Pons (tissue), 1 donor: ENCODE data around the gene KCNN4.
"Not testable (repeated sequence)": the region's sequence is repeated elsewhere in the genome, so short reads cannot be mapped to it uniquely, and the experiment has no call there.

Experiments
- DNase-seq: peaks from one replicate; pipeline ENCODE4 v3.0.0-alpha.2; 2016; ENCODE audit warnings: low spot score

The KCNN4 gene

DNA sequence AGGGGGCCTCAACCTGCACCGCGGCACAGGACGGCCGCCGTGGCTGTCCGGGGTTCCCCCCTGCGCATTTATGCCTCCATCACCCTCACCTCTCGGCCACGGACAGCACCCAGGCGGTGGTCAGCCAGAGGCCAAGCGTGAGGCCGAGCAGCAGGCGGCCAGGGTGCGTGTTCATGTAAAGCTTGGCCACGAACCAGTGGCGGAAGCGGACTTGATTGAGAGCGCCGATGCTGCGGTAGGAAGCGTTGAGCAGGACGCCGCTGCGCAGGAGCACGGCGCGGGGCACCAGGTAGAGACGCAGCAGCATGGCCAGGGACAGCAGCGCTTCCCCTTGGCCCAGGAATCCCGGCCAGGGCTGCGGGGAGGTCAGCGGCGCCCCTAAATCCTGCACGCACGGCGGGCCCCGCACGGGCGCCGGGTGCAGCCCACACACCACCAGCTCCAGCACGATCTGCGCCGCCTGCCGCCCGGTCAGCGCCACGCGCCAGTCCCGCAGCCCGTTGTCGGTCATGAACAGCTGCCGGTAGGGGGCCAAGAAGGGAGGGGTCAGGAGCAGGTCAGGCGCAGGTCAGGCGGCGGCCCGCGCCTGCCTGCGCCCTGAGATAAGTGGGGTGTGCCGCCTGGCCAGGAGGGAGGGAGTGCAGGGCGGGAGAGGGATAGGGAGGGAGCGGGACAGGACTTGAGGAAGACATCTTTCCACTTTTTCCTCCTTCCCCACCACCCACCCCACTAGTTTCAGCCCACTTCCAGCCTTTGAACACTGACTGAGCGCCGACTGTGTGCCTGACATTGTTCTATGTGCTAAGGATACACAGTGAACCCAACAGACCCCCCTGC, 6.5 kb downstream of the KCNN4 start:
- DNase-seq: peak; percentile 38

DNA sequence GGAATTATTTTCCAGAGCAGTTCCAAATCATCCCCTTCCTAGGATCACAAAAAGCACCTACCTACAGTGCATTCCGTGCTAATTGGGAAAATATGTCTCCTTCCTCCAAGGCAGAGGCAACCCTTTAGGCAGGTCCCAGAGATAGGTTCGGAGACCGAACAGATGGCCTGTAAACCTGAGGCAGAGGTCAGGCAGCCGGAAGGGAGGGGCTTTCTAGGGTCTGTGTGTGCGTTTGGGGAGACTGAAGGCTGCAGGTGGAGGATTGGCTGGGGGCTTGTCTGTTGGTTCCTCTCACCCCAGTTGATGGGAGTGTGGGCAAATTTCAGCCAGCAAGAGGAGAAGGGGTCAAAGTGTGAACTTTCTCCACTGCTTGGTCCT, 7.1 kb downstream of the KCNN4 start:
- DNase-seq: no peak

DNA sequence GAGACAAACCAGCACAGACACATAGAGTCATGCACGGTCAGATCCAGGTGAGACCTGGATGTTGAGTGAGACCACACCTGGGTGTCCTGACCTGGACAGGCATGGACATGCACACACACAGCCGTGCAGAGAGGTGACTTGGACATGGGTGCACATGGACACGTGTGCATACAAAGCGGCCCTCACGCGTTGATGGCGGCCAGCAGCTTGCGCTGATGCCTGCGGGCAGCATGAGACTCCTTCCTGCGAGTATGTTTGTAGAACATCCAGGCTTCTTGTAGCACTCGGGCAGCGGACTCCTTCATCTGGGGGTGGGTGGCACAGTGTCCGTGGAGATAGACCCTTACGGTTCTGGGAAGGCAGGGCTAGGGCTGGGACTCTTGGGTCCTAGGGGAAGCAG, 11.5 kb downstream of the KCNN4 start:
- DNase-seq: no peak

DNA sequence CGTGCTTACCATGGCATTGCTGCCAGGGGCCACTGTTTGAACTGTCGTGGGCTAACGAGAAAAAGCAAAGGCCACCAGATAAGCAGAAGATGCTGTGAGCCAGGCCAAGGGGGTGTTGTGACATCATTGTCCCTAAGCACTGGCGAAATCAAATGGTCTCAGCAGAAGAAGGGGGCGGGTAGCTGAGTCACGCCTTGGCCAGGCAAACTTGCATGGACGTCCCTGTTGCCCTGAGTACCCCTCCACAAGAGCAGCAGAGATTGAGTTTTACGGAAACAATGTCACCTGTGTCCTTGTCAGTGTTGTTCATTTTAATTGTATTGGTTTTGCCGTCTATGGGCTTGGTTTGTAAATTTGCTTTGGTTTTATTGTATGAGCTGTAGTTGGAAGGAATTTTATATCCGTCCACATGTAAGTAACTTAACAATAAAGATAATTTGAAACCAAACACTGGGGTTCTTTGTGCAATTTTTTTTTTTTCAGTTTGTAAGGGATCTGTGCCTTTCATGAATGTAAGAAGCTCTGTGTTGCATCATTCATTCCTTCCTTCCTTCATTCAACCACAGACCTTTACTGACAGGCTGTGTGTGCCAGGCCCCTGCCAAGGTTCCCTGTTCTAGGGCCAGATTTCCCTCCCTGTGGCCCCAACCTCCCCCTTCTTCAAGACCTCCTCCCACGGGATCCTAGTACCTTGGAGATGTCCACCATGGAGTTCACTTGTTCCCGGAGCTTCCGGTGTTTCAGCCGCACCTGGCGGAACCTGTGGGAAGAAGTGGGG, 12.3 kb downstream of the KCNN4 start:
- DNase-seq: no peak

DNA sequence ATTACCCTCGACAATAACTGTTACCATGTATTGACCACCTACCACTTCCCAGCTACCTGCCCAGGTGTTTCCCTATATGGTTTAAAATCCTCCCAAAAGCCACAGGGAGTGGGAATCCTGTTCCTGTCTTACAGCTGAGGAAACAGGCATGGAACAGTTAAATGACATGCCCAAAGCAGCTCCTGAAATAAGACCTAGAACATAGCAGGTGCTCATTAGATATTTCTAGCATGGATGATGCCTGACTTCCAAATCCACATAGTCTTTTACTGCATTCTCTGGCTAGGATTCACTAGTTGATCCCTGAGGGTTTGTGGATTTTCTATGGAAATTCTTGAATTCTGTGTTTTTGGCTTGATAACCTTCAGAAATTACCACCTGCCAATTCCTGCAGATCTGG, 13.0 kb downstream of the KCNN4 start:
- no peak for DNase-seq

DNA sequence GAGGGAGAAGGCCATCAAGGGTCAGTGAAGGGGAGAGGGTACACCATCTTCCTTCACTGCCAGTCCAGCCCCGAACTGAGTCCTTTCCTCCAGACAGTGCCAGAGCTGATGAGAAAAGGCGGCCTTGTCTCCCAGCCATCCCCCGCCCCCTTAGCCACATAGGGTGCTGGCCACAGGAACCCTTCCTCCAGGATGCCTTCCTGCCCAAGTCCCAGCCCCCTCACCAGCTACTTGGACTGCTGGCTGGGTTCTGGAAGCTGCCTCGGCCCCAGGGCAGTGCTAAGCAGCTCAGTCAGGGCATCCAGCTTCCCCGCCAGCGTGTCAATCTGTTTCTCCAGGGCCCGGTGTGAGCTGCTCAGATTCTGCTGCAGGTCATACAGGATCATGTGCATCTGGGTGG, 13.5 kb downstream of the KCNN4 start:
- no peak for DNase-seq

DNA sequence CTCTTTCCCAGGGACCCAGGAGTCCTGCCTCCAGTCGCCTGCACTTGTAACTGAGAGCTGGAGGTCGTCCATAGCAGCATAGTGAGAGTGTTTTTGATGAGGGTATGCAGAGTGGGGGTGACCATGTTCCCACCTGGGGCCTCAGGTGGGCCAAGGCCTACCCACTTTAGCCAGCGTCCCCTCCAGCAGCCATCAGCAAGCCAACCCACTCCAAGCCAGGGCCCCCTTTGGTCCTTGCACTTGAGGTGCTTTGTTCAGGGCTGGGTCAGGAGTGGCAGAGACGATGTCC, 14.1 kb downstream of the KCNN4 start:
- no peak for DNase-seq

DNA sequence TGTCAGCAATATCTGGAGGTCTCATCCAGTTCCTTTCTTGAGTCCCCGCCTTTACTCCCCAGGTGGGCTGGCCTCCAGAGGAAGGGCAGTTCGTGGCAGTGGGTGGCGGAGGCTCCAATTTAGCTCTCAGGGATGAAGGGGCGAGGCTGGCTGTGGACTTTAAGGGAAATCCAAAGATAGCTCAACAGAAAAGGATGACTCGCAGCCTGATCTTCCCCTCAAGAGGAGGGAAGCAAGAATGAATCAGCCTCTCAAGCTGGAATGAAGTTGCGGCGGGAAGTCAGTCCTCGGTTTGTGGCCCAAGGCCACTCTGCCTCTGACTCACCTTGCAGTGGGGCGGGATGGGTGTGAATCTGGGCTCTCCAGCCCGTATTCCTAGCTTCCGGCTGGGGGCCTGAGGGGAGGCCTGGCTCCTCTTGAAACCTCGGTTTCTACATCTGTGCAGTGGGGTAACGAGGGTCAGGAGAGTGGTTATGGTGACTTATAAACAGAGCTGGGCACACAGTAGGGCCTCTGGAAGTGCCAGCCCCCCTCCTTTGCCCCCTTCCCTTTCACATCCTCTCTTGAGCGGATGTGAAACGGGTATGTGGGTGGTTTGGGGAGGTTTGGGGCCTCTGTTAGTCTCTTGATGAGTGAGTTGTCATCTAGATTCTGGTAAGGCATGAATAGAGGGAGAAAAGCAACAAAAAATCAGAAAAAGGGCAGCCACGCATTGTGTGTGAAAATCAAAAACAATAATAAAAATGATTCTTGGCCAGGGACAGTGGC, 15.5 kb downstream of the KCNN4 start:
- peak; percentile 53 for DNase-seq

DNA sequence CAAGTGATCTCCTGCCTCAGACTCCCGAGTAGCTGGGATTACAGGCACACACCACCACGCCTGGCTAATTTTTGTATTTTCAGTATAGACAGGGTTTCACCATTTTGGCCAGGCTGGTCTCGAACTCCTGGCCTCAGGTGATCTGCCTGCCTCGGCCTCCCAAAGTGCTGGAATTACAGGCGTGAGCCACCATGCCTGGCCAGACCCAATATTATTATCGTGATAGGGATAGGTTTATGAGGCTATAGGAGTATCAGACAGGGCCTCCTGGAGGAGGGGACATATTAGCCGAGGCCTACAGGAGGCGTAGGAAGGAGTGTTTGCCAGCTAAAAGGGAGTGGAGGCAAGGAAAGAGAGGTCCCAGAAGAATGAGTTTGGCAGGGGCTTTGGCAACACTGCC, 16.1 kb downstream of the KCNN4 start:
- not testable (repeated sequence) for DNase-seq

DNA sequence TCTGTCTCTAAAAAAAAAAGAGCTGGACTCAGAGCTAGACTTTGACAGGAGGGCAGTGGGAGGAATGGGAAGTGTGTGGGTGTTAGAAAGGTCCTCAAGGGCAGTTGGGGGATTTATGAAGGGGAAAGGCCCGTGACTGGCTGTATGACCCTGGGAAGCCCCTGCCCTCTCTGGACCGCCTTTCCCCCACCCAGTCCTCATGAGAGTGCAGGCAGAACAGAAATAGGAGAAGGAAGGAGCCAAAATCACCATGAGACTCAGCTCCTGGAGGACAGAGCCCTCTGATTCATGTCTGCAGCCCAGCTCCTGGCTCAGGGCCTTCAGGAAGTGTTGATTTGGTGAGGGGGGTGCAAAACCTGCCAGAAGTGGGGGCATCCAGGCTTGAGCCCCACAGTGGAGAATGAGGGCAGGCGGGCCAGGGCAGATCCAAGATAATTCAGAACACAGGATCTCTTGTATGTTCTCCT, 17.3 kb downstream of the KCNN4 start:
- no peak for DNase-seq

DNA sequence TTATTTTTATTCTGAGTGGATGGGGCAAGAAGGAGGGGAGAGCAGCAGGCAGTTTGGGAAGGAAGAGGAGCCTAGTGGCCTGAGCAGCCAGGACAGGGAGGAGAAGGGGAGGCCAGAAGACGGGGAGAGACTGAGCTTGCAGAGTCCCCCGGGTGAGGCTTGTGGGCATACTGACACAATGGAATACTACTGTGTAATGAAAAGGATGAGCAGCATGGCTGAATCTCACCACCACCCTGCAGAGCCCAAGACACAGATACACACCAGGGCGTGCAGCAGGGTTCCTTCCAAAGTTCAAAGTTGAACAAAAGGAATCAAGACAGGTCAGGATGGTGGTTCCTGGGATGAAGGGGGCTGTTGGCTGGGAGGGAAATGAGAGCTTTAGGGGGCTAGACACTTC, 18.0 kb downstream of the KCNN4 start:
- DNase-seq: no peak

DNA sequence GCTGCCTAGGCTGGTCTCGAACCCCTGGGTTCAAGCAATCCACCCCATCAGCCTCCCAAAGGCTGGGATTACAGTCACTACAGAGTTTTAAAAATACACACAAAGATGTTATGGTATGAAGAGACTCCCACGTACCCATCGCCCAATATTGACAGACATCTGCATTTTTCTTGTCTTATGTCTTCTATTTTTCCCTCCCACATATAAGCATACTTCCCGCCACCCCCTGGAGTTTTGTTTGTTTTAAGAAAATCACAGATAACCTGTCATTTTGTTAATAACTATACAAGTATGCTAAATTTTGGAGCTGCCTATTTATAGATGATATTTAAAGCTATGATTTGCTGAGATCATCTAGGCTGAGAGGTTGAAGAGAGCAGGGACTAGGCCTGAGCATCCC, 19.8 kb downstream of the KCNN4 start:
- DNase-seq: no peak

DNA sequence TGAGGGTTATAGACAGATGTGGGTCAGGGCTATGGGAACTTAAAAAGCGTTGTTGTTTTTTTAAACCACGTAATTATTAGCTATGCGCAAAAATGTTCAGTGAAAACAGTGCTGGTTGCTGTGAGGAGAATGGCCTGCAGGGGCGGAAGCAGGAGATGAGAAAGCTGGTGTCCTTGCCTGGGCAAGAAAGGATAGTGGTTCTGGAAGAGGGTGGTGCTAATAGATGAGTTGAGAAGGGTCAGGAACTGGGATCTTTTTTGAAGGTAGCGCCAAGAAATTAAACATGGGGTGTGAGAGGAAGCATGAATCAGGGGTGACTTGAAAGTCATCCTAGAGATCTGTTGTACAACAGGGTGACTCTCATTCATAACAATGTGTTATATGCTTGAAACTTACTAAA, 21.3 kb downstream of the KCNN4 start:
- DNase-seq: no peak

DNA sequence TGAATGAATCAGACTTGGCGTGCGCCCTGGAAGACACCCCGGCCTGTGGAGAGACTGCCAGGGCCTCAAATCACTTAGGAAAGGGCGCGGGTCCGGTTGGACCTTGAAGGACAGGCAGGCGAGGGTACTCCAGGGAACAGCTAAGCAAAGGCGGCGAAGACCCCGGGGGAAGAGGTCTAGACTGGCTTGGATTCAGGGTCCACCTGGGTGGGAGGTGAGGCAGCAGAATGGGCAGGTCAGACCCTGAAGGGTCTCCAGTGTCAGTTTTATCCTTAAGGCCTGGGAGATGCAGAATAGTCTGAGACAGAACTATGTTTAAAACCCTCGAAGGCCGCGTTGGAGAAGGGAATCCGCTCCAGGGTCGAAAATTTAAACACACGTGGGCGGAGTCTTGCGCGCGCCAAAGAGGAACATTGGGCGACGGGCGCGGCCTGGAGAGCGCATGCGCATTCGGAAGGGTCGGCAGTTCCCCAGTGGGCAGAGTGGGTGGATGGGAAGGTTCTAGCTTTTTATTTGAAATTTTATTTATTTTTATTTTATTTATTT, 25.4 kb downstream of the KCNN4 start:
- peak; percentile 74 for DNase-seq

DNA sequence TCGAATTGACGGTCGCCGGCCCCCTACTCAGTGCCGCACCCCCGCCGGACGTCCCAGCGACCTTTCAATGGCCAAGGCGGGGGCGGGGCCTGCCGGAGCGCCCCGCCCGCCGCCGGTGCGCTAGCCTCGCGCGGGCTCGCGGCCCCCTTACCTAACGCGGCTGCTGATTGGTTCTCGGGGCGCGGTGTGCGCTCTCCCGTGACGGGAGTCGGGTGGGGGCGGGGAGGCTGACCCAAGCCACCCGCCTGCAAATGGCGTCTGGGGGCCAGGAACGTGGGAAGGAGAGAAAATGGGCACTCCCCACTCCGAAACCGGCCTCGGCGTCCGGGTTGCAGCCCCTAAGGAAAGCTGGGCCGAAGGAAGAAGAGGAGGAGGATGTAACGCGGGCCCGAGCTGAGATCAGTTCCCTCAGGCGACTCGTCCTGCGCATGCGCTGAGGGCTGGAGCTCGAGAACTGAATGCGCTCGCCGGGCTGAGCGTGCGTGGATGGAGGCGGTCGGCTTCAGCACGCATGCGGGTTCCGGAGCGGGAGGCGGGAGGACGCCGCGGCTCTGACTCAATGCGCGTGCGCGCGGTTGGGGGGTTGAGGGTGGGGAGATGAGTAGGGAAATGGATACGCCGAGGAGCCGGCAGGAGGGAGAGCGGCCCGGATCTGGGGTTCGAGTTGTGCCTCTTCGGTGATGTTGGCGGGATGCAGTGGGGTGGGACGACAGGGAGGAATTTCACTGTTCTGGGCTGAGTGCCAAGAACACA, 26.1 kb downstream of the KCNN4 start, which contains the start of gene SMG9:
TSS of gene SMG9 (minus strand) at position 460 of the 753 bp plus-strand sequence. CDS start 4,221 bp downstream, outside the sequence.
- DNase-seq: peak; percentile 98

DNA sequence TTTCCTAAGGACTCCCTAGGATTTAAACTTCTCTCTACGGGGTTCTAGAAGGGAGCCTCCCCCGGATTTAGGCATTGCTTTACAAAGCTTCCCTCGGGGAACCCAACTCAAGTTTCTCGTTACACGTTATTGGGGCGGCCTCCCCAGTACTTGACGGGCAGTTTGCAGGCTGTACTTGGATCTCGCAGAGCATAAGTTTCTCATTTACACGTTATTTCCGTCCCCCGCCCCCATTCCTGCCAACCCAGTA, 26.6 kb downstream of the KCNN4 start:
- DNase-seq: peak; percentile 24

DNA sequence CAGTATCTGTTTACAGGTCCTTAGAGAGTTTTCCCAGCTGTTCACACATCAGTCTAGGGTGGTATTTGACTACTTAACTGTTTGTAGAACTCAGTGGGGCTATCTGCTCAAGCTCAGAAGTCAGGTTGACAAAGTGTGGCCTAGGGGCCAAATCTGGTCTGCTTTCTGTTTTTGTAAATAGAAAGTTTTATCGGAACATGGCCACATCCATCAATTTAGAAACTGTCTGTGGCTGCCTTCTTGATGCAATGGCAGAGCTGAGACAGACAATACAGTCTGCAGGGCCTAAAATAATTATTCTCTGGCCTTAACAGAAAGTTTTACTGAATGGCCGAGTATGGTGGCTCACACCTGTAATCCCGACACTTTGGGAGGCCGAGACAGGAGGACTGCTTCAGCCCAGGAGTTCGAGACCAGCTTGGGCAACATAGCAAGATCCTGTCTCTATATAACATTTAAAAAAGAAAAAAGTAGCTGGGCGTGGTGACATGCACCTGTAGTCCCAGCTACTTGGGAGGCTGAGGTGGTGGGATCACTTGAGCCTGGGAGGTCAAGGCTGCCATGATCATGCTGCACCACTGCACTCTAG, 28.4 kb downstream of the KCNN4 start:
- no peak for DNase-seq

DNA sequence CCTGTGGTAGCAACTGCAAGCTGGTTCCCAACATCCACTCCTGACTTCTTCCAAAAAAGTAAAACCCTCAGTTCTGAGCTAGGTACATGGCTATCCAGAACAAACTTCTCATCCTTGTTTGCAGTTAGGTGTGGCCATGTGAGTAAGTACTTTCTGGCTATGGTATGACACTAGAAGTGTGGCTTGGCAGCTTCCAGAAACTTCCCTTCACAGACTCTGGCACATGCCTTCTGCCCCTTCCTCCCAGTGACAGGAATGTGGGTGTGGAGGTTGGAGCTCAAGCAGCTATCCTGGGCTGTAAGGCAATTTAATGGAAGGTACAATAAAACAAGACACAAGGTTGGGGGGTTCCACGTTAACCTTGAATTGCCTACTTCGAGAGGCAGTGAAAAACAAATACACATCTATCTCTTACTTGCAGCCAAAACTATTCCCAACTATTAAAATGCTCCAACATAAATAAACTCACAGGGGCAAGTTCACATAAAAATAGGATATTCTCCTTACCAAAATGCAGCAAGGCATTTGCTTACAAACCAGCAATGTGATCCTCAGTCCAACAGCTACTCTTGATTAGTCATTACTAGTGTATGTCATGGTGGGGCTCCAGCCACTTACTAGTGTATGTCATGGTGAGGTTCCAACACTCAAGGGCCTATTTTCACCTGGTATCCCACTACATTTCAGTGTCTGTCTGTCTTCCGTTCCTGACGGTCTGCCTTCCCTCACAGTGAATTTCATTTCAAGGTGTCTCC, 29.1 kb downstream of the KCNN4 start:
- no peak for DNase-seq

DNA sequence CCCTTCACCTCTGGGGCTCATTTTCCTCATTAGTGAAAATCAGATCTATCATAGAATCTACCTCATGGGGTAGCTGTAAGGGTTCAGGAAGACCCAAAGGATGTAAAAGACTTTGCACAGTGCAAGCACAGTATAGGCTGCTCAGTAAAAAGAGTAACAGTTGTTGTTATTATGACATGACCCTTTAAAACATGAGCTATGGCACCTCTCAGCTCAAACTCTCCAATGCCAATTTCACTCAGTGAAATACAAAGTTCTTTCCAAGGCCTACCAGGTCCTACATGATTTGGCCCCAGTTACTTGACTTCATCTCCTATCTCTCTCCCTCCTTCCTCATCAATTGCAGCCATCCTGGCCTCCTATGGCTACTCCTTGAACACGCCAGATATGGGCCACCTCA, 30.9 kb downstream of the KCNN4 start:
- no peak for DNase-seq

DNA sequence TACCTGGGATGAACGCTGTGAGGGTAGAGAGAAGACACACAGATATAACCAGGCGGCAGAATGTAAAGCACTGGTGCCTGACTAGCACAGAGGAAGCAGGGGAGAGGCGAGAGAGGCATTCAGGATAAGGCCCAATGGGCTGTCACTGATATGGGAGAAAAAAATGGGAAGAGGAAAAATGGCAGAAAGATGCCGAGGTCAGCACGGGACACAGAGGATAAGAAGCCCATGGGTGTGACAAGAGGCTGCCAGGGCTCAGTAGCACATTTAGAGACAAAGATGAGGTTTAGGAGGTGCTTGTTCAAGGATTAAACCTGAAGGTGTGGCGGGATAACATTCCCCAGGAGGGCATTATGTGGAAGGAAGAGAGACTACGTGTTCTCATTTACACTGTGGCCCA, 31.6 kb downstream of the KCNN4 start:
- no peak for DNase-seq

DNA sequence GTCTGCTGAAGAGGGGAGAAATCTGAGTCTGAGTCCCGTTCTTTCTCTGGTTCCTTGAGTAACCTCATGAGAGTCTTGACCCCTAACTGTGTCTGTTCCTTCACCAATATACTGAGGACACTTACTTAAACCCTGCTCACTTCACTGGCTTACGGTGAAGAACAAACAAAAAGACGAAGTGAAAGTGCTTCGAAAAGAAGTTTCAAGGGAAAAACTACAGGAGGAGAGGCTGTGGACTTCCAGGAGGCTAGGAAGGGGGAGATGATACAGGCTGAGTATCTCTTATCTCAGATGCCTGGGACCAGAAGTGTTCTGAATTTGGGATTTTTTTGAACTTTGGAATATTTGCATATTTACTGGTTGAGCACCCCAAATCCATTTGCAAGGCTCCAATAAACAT, 32.1 kb downstream of the KCNN4 start:
- DNase-seq: no peak
